ENCODE data around the gene RASSF4.

The RASSF4 gene

DNA sequence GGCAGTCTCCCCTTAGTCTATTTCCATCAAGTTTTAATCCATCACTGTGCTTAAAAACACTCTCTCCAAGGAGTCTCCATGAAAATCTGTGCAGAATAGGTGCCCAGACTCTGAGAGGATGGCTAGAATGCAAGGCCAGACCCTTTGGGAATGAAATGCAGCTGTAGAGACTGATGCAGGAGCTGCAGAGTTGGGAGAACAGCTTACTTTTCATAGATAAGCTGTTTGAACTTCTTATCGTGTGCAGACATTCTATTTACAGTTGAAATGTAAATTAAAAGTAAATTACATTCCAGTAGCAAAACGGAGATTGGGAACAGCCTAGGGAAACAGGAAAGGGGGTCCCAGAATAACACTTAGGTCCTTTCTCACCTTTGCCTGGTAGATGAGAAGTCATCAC is 56.0 kb downstream of the RASSF4 start:
- TF ChIP-seq GATA2 (IDR thresholded peaks at IDR 0.05; ENCODE audit: low read depth, low read length) (no peak), GATA3 (IDR thresholded peaks at IDR 0.05; ENCODE audit: low read depth, low read length) (no peak)

DNA sequence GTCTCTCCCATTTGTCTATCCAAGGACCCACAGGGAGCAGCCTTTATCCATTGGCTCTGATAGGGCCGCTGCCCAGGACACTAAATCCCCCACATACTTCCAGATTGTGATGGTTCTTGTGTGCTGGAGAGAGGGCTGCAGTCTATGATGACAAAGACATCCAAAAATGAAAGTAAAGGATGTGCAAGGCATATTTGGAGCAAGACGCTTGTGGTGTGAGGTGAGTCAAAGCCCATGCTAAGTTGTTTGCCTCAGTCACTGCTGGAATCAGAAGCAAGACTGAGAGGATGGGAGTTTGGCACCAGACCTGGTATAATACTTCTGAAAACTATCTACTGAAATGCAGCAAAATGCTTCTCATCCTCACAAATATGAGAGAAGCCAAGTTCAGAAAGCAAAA is 63.8 kb downstream of the RASSF4 start:
- TF ChIP-seq GATA3 (IDR thresholded peaks at IDR 0.05; ENCODE audit: low read depth, low read length) (no peak), GATA2 (IDR thresholded peaks at IDR 0.05; ENCODE audit: low read depth, low read length) (no peak)

DNA sequence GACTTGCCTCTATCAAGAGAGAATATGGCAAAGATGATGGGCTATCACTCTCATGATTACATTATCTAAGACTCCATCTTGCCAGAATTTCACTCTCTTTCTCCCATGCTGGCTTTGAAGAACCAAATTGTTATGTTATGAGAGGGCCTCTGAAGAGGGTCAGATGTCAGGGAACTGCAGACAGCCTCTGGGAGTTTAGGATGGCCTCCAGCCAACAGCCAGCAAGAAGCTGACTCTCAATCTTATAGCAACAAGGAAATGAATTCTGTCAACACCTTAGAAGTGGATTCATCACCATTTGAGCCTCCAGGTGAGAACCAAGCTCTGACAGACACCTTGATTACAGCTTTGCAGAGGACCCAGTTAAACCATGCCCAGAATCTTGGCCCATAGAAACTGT is 74.7 kb downstream of the RASSF4 start:
- TF ChIP-seq GATA3 (IDR thresholded peaks at IDR 0.05; ENCODE audit: low read depth, low read length), result no peak
- TF ChIP-seq GATA2 (IDR thresholded peaks at IDR 0.05; ENCODE audit: low read depth, low read length), result no peak

DNA sequence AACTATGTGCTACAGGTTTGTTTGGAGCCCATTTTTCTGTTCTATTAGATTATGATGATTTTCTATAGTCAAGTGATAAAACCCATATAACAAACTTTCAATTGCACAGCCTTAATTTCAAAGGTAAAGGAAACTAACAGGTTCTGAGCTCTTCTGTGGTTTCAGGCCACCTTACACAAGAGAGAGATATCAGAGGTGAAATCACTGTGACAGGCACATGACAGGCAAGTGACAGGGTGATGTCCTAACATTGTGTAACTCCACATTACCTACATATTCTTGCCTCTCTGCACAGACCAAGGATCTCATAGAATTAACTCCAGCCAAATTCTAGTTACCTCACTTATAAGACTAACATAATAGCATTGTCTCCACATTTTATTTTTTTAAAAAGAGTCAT is 76.1 kb downstream of the RASSF4 start:
- no peak for TF ChIP-seq GATA2 (IDR thresholded peaks at IDR 0.05; ENCODE audit: low read depth, low read length)
- no peak for TF ChIP-seq GATA3 (IDR thresholded peaks at IDR 0.05; ENCODE audit: low read depth, low read length)

DNA sequence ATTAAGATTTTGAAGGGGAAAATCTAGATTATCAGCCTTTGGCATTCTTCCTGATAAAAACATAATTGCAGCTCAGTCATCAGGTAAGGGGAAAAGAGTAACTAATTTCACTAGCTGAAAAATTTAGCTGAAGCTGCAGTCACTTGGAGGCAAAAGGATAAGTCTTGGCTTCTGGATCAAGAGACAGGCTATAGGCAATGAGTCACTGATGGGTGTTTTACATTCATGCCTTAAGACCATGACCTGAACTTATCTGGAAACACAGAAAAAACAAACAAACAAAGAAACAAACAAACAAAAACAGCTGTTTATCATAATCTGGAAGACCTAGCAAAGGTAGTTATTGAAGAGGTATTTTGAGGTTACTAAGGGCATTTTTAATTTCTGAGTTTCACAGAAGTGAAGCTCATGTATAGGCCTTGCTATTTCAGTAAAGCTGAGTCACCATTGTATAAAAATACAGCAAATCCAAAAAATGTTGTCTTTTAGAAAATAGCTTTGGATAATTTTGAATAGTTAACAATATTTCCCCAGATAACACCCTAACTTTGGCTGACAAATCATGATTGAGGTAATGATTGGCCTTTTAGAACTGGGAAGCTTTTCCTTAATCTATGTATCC is 81.4 kb downstream of the RASSF4 start:
- no peak for TF ChIP-seq GATA2 (IDR thresholded peaks at IDR 0.05; ENCODE audit: low read depth, low read length)
- TF ChIP-seq GATA3 (IDR thresholded peaks at IDR 0.05; ENCODE audit: low read depth, low read length), result no peak

DNA sequence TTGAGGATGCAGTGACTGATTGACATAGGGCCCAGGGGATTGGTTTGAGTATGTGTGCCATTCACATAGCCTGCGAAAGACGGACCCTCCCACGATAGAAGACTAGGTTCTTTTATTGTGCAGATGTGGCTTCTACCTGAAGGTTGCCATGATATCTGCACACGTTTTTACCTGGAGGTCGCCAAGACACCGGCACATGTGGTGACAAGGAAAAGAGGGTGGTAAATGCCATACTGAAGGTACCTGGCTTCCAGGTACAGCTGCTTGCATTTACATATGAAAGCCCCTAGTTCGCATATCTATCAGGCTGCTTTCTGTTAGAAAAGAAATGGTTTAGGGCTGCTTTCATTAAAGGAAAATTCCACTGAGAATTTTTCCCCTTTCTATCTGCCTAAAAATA is 84.7 kb downstream of the RASSF4 start:
- no peak for TF ChIP-seq GATA3 (IDR thresholded peaks at IDR 0.05; ENCODE audit: low read depth, low read length)
- TF ChIP-seq GATA2 (IDR thresholded peaks at IDR 0.05; ENCODE audit: low read depth, low read length), result no peak

All from SH-SY5Y (cell line).